Neuronal stem cell (in vitro differentiated cells): ENCODE measurements around the gene SLC35E4.

ENCODE experiments used
- DNase-seq: peaks from one replicate; pipeline ENCODE4 v3.0.0-alpha.2; 2013; ENCODE audit warnings: low spot score
- H2AFZ ChIP-seq: one replicate; pipeline ENCODE4 v1.6.1; 2013; ENCODE audit warnings: mild to moderate bottlenecking, low read length, inconsistent platforms
- H2AK5ac ChIP-seq: 2 replicates; pipeline ENCODE4 v1.6.1; 2013; ENCODE audit warnings: low read depth, mild to moderate bottlenecking, inconsistent platforms, low read length, moderate library complexity, mixed read lengths
- H2BK120ac ChIP-seq: 2 replicates; pipeline ENCODE4 v1.6.1; 2013; ENCODE audit warnings: low read depth, mild to moderate bottlenecking, inconsistent platforms, low read length, moderate library complexity, mixed read lengths
- H2BK12ac ChIP-seq: one replicate; pipeline ENCODE4 v1.6.1; 2013; ENCODE audit warnings: low read length, inconsistent platforms
- H2BK15ac ChIP-seq: 2 replicates; pipeline ENCODE4 v1.6.1; 2013; ENCODE audit warnings: mild to moderate bottlenecking, low read length, inconsistent platforms, mixed read lengths
- H2BK5ac ChIP-seq: one replicate; pipeline ENCODE4 v1.6.1; 2013; ENCODE audit warnings: inconsistent platforms, mild to moderate bottlenecking, low read length, moderate library complexity
- H3K14ac ChIP-seq: one replicate; pipeline ENCODE4 v1.6.1; 2013; ENCODE audit warnings: low read length, inconsistent platforms
- H3K18ac ChIP-seq: 2 replicates; pipeline ENCODE4 v1.6.1; 2013; ENCODE audit warnings: low read length, inconsistent platforms
- H3K23ac ChIP-seq: 2 replicates; pipeline ENCODE4 v1.6.1; 2013; ENCODE audit warnings: low read depth, mild to moderate bottlenecking, mixed read lengths, low read length, inconsistent platforms; ENCODE audit not compliant: poor library complexity
- H3K27ac ChIP-seq: replicated peaks from 3 replicates; pipeline ENCODE4 v1.5.1; 2013; ENCODE audit warnings: low read length, inconsistent platforms
- H3K27me3 ChIP-seq, 3 experiments: 2 replicates each; pipeline ENCODE4 v1.6.1; 2013; ENCODE audit warnings: low read length in 3 of 3, mild to moderate bottlenecking in 2 of 3, inconsistent platforms in 1 of 3, low read depth in 1 of 3, mixed read lengths in 1 of 3, moderate library complexity in 1 of 3; ENCODE audit not compliant: control insufficient read depth in 3 of 3, insufficient read depth in 3 of 3
- H3K36me3 ChIP-seq, 2 donors: replicated peaks in 1 of 2; 2 replicates each; pipeline ENCODE4 v1.6.1; 2013; ENCODE audit warnings: low read length in 2 of 2; ENCODE audit not compliant: control insufficient read depth in 2 of 2, insufficient read depth in 2 of 2
- H3K4ac ChIP-seq: 2 replicates; pipeline ENCODE4 v1.6.1; 2013; ENCODE audit warnings: inconsistent platforms, mild to moderate bottlenecking, low read length, moderate library complexity
- H3K4me1 ChIP-seq, 2 donors: 1 replicate in 1 of 2; 2 replicates in 1 of 2; pipeline ENCODE4 v1.6.1; 2013; ENCODE audit warnings: low read length in 2 of 2, low read depth in 1 of 2; ENCODE audit not compliant: control insufficient read depth in 2 of 2, insufficient read depth in 1 of 2
- H3K4me2 ChIP-seq: one replicate; pipeline ENCODE4 v1.6.1; 2013; ENCODE audit warnings: mild to moderate bottlenecking, low read length, inconsistent platforms; ENCODE audit not compliant: insufficient read depth, poor library complexity, severe bottlenecking
- H3K4me3 ChIP-seq, 2 donors: 2 replicates each; pipeline ENCODE4 v1.5.1; 2013; ENCODE audit warnings: low read length in 2 of 2, mild to moderate bottlenecking in 2 of 2, inconsistent platforms in 1 of 2, moderate library complexity in 1 of 2
- H3K79me1 ChIP-seq: one replicate; pipeline ENCODE4 v1.6.1; 2013; ENCODE audit warnings: low read depth, mild to moderate bottlenecking, inconsistent platforms, low read length, moderate library complexity
- H3K9ac ChIP-seq: one replicate; pipeline ENCODE4 v1.6.1; 2013; ENCODE audit warnings: mild to moderate bottlenecking, low read depth, low read length, inconsistent platforms; ENCODE audit not compliant: poor library complexity
- H3K9me3 ChIP-seq, 2 donors: replicated peaks in 1 of 2; 2 replicates each; pipeline versions ENCODE3 to v1.6.1; 2013; ENCODE audit warnings: low read length in 2 of 2, mild to moderate bottlenecking in 2 of 2, inconsistent platforms in 1 of 2, low read depth in 1 of 2, mixed read lengths in 1 of 2, moderate library complexity in 1 of 2; ENCODE audit not compliant: control insufficient read depth in 2 of 2, insufficient read depth in 1 of 2
- H4K8ac ChIP-seq: one replicate; pipeline ENCODE4 v1.6.1; 2013; ENCODE audit warnings: low read depth, mild to moderate bottlenecking, inconsistent platforms, low read length, moderate library complexity
- H4K91ac ChIP-seq: one replicate; pipeline ENCODE4 v1.6.1; 2013; ENCODE audit warnings: low read length, low read depth, mild to moderate bottlenecking, inconsistent platforms; ENCODE audit not compliant: poor library complexity
- WGBS, 2 donors: extraction: QIAGEN DNeasy Blood & Tissue Kit; methylation state at CpG; one replicate each; pipeline ENCODE4 v1.1.7; 2013; ENCODE audit warnings: missing lambda C conversion rate in 2 of 2, mixed read lengths in 1 of 2; ENCODE audit not compliant: insufficient read length in 2 of 2, insufficient replicate concordance in 1 of 2; ENCODE audit errors: extremely low coverage in 2 of 2; 5-methylcytosine and 5-hydroxymethylcytosine counted together

The SLC35E4 gene

GRCh38 chr22:30598986-30599385 is 36.6 kb upstream of the SLC35E4 start:
- Histone ChIP-seq H3K4me1 (no peaks in the 10 kb centered on the region), H3K27me3 (no peaks in the 10 kb centered on the region), H3K14ac (no peak overlapping the region), H2BK5ac (no peak overlapping the region), H3K9me3 (no peaks in the 10 kb centered on the region), H3K4ac (no peak overlapping the region), H3K9ac (no peak overlapping the region), H3K18ac (no peak overlapping the region), H2BK120ac (no peak overlapping the region), H3K4me2 (no peak overlapping the region), H3K79me1 (no peaks in the 10 kb centered on the region), H2AK5ac (no peak overlapping the region), H2AFZ (no peak overlapping the region), H3K23ac (no peak overlapping the region), H3K27ac (no peak overlapping the region), H4K8ac (no peak overlapping the region), H4K91ac (no peak overlapping the region), H3K4me3 (no peak overlapping the region), H2BK15ac (no peak overlapping the region), H3K36me3 (no peaks in the 10 kb centered on the region), H2BK12ac (no peak overlapping the region)
- DNase-seq = no peak
- no CpG with 5 or more reads among the region's 3 CpGs for WGBS, 2 donors

GRCh38 chr22:30600921-30601320 is 34.7 kb upstream of the SLC35E4 start:
- no peaks in the 10 kb centered on the region for H3K9me3 ChIP-seq
- DNase-seq = no peak
- no peaks in the 10 kb centered on the region for H3K79me1 ChIP-seq
- H3K18ac ChIP-seq = no peak overlapping the region
- no peak overlapping the region for H2AFZ ChIP-seq
- H3K27me3 ChIP-seq = no peaks in the 10 kb centered on the region
- H4K8ac ChIP-seq = no peak overlapping the region
- H2BK12ac ChIP-seq = no peak overlapping the region
- no peak overlapping the region for H3K23ac ChIP-seq
- no CpG with 5 or more reads among the region's 3 CpGs for WGBS, 2 donors
- no peak overlapping the region for H2BK15ac ChIP-seq
- H3K27ac ChIP-seq = no peak overlapping the region
- H2BK5ac ChIP-seq = no peak overlapping the region
- H3K36me3 ChIP-seq = no peaks in the 10 kb centered on the region
- no peak overlapping the region for H3K4me3 ChIP-seq
- no peak overlapping the region for H2BK120ac ChIP-seq
- no peak overlapping the region for H3K14ac ChIP-seq
- no peak overlapping the region for H3K4ac ChIP-seq
- peaks cover 0 to 4% of the 10 kb centered on the region in 2 donors for H3K4me1 ChIP-seq
- no peak overlapping the region for H3K9ac ChIP-seq
- no peak overlapping the region for H4K91ac ChIP-seq
- H2AK5ac ChIP-seq = no peak overlapping the region
- no peak overlapping the region for H3K4me2 ChIP-seq

GRCh38 chr22:30601464-30601863 is 34.1 kb upstream of the SLC35E4 start:
- Histone ChIP-seq H3K27ac (no peak overlapping the region), H2BK12ac (no peak overlapping the region), H4K91ac (no peak overlapping the region), H3K27me3 (no peaks in the 10 kb centered on the region), H3K14ac (no peak overlapping the region), H2BK5ac (no peak overlapping the region), H3K9ac (no peak overlapping the region), H2AK5ac (no peak overlapping the region), H3K4me2 (no peak overlapping the region), H3K79me1 (no peaks in the 10 kb centered on the region), H2AFZ (no peak overlapping the region), H3K4ac (no peak overlapping the region), H3K9me3 (no peaks in the 10 kb centered on the region), H3K23ac (no peak overlapping the region), H2BK15ac (no peak overlapping the region), H3K4me1 (peaks cover 0 to 4% of the 10 kb centered on the region in 2 donors), H3K18ac (no peak overlapping the region), H2BK120ac (no peak overlapping the region), H4K8ac (no peak overlapping the region), H3K36me3 (no peaks in the 10 kb centered on the region), H3K4me3 (no peak overlapping the region)
- WGBS, 2 donors = no CpG with 5 or more reads among the region's 5 CpGs
- DNase-seq = no peak

GRCh38 chr22:30602049-30602448 is 33.5 kb upstream of the SLC35E4 start:
- Histone ChIP-seq H2BK15ac (no peak overlapping the region), H3K27ac (no peak overlapping the region), H3K79me1 (no peaks in the 10 kb centered on the region), H2BK120ac (no peak overlapping the region), H2BK12ac (no peak overlapping the region), H3K4ac (no peak overlapping the region), H2AFZ (no peak overlapping the region), H3K23ac (no peak overlapping the region), H3K4me2 (no peak overlapping the region), H4K91ac (no peak overlapping the region), H3K9ac (no peak overlapping the region), H3K18ac (no peak overlapping the region), H3K9me3 (no peaks in the 10 kb centered on the region), H3K27me3 (no peaks in the 10 kb centered on the region), H2AK5ac (no peak overlapping the region), H3K14ac (no peak overlapping the region), H2BK5ac (no peak overlapping the region), H4K8ac (no peak overlapping the region), H3K4me3 (no peak overlapping the region), H3K4me1 (peaks cover 0 to 4% of the 10 kb centered on the region in 2 donors), H3K36me3 (no peaks in the 10 kb centered on the region)
- no peak for DNase-seq
- no CpG with 5 or more reads among the region's 3 CpGs for WGBS, 2 donors
